Tibial nerve (tissue), 4 donors: ENCODE measurements around the gene CCDC158. TPM values are rescaled to one million over a fixed set of nuclear protein-coding genes. Genes with fewer than 3 reads are reported as not detected.
A peak's percentile ranks its signal among the peaks of the same experiment; 100 is the strongest.

Source experiments
- DNase-seq, 2 donors: peaks; one replicate each; pipeline ENCODE4 v3.0.0-alpha.2; 2019; ENCODE audit warnings: low spot score in 2 of 2
- H3K27ac ChIP-seq, 4 donors: fragments of 200-600 bp; sonication (generic) in 3 of 4; one replicate each; pipeline ENCODE4 v1.5.1; 2017 to 2019; ENCODE audit warnings: mild to moderate bottlenecking in 1 of 4
- H3K27me3 ChIP-seq, 2 donors: fragments of 200-600 bp; sonication (generic) in 1 of 2; one replicate each; pipeline versions ENCODE4 v1.5.1 to v1.6.0; 2017 to 2019
- H3K36me3 ChIP-seq, 3 donors: fragments of 200-600 bp; sonication (generic); one replicate each; pipeline ENCODE4 v1.5.1; 2018 to 2019
- H3K4me1 ChIP-seq, 4 donors: fragments of 200-600 bp; sonication (generic) in 3 of 4; one replicate each; pipeline ENCODE4 v1.5.1; 2017 to 2019
- H3K4me3 ChIP-seq, 4 donors: fragments of 200-600 bp; sonication (generic) in 3 of 4; one replicate each; pipeline ENCODE4 v1.5.1; 2017 to 2019; ENCODE audit warnings: mild to moderate bottlenecking in 1 of 4, moderate library complexity in 1 of 4
- H3K9me3 ChIP-seq, 4 donors: fragments of 200-600 bp; sonication (generic) in 3 of 4; one replicate each; pipeline ENCODE4 v1.5.1; 2017 to 2019
- EP300 ChIP-seq, 2 donors: sonication (generic); formaldehyde crosslinking; IDR thresholded peaks; one replicate each; pipeline ENCODE4 v1.6.1; 2017; ENCODE audit warnings: antibody characterized with exemption in 2 of 2, mild to moderate bottlenecking in 1 of 2
- POLR2A ChIP-seq, 2 donors: fragments of 450-650 bp; IDR thresholded peaks; one replicate each; pipeline ENCODE4 v1.6.1; 2017; ENCODE audit warnings: antibody characterized with exemption in 2 of 2, mild to moderate bottlenecking in 2 of 2, moderate library complexity in 2 of 2
- WGBS, 2 donors: methylation state at CpG; one replicate each; pipeline ENCODE4 v1.1.5; 2018; 5-methylcytosine and 5-hydroxymethylcytosine counted together
- total RNA-seq, 4 donors: library from RNA; depleted of rRNA; stranded (reverse); fragments of >200 nt; gene quantifications; one replicate each; pipeline ENCODE4 v1.1.0, GENCODE V29; 2016
- TF ChIP-seq, protein P1 (sequence below), 5 experiments: fragments of 200-600 bp in 3 of 5; fragments of 450-650 bp in 2 of 5; sonication (generic) in 3 of 5; IDR thresholded peaks; one replicate each; pipeline ENCODE4 v1.5.1; 2016 to 2019; ENCODE audit warnings: antibody characterized with exemption in 5 of 5, mild to moderate bottlenecking in 3 of 5, moderate library complexity in 2 of 5

CCDC158 gene
- total RNA-seq, 4 donors from 2014 or later, result 0.39 to 8.4 (median 0.86) TPM

DNA sequence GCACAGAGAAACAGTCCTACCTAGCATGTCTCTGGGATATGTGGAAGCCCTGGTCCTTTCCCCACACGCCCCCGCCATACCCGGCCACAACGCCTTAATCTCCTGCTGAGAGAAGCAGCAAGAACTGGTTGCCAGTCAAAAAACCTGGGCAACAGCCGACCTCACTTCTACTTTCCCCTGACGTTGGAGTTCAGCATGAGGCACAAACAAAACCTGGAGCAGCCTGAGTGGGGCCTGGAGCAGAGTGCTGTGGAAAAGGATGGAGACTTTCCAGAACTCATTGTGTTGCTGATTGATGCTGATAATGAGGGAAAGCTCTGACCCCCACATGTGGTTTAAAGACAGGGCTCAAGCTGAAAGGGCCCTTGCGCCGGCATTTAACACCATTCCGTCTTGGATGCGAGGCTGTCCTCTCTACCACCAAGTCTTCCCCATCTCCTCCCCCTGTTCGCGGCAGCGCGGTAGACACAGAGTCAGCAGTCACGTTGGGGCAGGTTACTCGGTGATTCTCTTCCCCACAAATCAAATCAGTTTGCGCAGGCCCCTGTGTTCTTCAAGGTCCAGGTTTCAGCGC, 666 bp downstream of the CCDC158 start:
- H3K27me3 ChIP-seq, result no peaks in the 10 kb centered on the region
- no peak for DNase-seq
- H3K4me1 ChIP-seq, result peaks cover 0 to 17% (median 0%) of the 10 kb centered on the region in 4 donors
- H3K36me3 ChIP-seq, result peaks cover 0 to 5% (median 0%) of the 10 kb centered on the region in 3 donors
- TF ChIP-seq POLR2A (IDR thresholded peaks at IDR 0.05) (no peak), EP300 (IDR thresholded peaks at IDR 0.05) (no peak)
- TF ChIP-seq, protein P1, sequence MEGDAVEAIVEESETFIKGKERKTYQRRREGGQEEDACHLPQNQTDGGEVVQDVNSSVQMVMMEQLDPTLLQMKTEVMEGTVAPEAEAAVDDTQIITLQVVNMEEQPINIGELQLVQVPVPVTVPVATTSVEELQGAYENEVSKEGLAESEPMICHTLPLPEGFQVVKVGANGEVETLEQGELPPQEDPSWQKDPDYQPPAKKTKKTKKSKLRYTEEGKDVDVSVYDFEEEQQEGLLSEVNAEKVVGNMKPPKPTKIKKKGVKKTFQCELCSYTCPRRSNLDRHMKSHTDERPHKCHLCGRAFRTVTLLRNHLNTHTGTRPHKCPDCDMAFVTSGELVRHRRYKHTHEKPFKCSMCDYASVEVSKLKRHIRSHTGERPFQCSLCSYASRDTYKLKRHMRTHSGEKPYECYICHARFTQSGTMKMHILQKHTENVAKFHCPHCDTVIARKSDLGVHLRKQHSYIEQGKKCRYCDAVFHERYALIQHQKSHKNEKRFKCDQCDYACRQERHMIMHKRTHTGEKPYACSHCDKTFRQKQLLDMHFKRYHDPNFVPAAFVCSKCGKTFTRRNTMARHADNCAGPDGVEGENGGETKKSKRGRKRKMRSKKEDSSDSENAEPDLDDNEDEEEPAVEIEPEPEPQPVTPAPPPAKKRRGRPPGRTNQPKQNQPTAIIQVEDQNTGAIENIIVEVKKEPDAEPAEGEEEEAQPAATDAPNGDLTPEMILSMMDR (IDR thresholded peaks at IDR 0.05), result no peak
- H3K27ac ChIP-seq, result peak overlapping the region in 1 of 4 donors; percentile 71
- peak overlapping the region; percentile 29 to 72 (median 50) for H3K4me3 ChIP-seq
- 51 to 56% methylated on average over 18 of the region's 18 CpGs for WGBS, 2 donors
- H3K9me3 ChIP-seq, result no peaks in the 10 kb centered on the region

DNA sequence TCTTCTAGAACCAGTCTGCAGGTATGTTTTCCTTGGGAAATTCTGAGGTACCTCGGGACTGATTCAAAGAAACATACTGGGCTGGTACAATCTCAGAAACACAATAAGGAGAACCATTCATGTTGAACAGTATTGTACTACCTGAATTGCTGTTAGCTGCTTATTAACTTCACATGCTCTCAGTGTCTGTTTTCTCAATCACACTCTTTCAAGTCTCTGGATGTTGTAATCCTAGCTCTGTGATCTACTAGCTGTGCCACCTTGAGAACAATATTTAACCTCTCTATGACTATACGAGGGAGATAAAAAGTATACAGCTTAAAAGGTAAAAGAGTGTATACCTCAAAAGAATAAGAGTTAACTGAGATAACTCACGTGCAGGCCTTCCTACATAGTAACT, 10.3 kb downstream of the CCDC158 start:
- no peaks in the 10 kb centered on the region for H3K4me1 ChIP-seq
- H3K27ac ChIP-seq, result no peak overlapping the region
- no peaks in the 10 kb centered on the region for H3K27me3 ChIP-seq
- no peak for DNase-seq
- TF ChIP-seq, protein P1 (IDR thresholded peaks at IDR 0.05), result no peak
- no peaks in the 10 kb centered on the region for H3K36me3 ChIP-seq
- WGBS, 2 donors, result 92 to 93% methylated on average over 3 of the region's 3 CpGs
- no peaks in the 10 kb centered on the region for H3K9me3 ChIP-seq
- H3K4me3 ChIP-seq, result no peak overlapping the region

DNA sequence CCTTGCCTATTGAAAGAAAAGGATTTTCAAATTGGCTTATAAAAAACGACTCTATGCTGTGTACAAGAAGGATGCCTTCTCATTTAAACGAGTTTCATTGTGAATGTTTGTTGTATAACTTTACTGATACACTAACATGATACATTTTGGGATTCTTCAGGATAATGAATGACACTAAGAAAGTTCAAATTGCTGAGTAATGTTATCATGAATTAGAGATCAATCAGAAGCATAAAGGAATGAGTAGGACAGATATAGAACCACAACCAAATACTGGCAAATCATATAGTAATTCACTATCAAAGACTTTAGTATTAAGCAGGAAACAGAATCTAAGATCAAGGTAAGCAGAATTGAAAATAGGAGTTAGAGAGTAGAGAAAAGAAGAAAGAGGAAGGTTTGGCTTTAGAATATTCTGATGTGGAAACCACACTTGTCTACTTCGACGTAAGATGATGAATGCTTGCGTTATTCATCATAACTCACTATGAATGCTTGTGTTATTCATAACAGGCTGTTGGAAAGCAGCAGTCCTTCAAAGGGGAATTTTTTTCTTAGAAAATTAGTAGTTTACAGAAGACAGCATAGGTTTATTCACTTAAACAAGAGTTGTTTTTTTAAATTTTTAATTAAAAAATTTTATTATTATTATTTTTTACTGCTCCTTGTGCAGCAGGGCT, 13.4 kb downstream of the CCDC158 start:
- Histone ChIP-seq H3K27me3 (no peaks in the 10 kb centered on the region), H3K36me3 (no peaks in the 10 kb centered on the region), H3K4me1 (no peaks in the 10 kb centered on the region), H3K27ac (no peak overlapping the region), H3K9me3 (no peaks in the 10 kb centered on the region), H3K4me3 (no peak overlapping the region)
- WGBS, 2 donors, result 32 to 47% methylated on average over 5 of the region's 5 CpGs
- DNase-seq, result no peak
- TF ChIP-seq, protein P1 (IDR thresholded peaks at IDR 0.05), result no peak
- TF ChIP-seq EP300 (IDR thresholded peaks at IDR 0.05) (no peak), POLR2A (IDR thresholded peaks at IDR 0.05) (no peak)

DNA sequence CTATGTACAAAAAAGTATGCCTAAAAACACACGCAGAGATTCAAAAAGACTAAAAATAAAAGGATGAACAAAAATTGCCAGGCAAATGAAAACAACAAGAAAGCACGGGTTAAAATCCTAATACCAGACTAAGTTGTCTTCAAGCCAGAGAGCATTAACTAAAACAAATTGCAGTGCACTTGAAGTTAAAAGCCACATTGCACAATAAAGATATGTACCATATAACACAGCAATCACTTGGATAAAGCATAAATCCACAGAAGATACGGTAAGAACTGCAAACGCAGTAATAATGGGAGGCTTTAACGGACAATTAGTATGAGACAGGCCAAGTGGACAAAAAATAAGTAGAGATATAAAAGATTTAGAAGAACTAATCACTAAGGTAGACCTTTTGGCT, 14.9 kb downstream of the CCDC158 start:
- no peak for TF ChIP-seq EP300 (IDR thresholded peaks at IDR 0.05)
- TF ChIP-seq POLR2A (IDR thresholded peaks at IDR 0.05), result no peak
- TF ChIP-seq, protein P1 (IDR thresholded peaks at IDR 0.05), result no peak
- H3K4me3 ChIP-seq, result no peak overlapping the region
- H3K4me1 ChIP-seq, result no peaks in the 10 kb centered on the region
- no peak overlapping the region for H3K27ac ChIP-seq
- no peak for DNase-seq
- H3K27me3 ChIP-seq, result no peaks in the 10 kb centered on the region
- no peaks in the 10 kb centered on the region for H3K36me3 ChIP-seq
- whole genome bisulfite sequencing, 2 donors, result 85 to 86% methylated on average over 5 of the region's 5 CpGs
- no peaks in the 10 kb centered on the region for H3K9me3 ChIP-seq

DNA sequence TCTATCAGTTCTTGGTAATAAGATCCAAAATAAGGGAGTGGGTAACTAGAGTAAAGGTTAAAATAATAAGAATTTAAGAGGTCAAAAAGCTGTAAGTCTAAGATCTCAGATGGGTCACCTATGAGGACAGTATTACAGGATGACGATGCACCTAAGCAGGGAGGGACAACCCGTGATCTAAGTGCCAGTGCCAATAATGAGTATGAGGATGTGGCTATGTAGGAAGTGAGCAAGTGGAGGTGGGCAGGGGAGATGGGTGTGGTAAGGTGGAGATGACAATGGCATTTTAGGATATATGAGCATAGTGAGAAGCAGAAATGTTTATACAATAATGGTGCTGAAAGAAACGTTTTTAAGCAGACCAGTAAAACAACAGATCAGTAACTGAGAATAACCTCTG, 19.3 kb downstream of the CCDC158 start:
- 72 to 75% methylated on average over 3 of the region's 3 CpGs for WGBS, 2 donors
- TF ChIP-seq, protein P1 (IDR thresholded peaks at IDR 0.05), result no peak
- no peak for TF ChIP-seq POLR2A (IDR thresholded peaks at IDR 0.05)
- no peak for TF ChIP-seq EP300 (IDR thresholded peaks at IDR 0.05)
- H3K27me3 ChIP-seq, result no peaks in the 10 kb centered on the region

More for the DNA sequence above, 19.3 kb downstream of the CCDC158 start:
- no peak for DNase-seq
- Histone ChIP-seq H3K4me1 (no peaks in the 10 kb centered on the region), H3K27ac (no peak overlapping the region), H3K9me3 (no peaks in the 10 kb centered on the region), H3K36me3 (no peaks in the 10 kb centered on the region), H3K4me3 (no peak overlapping the region)
